Mesenteric fat pad (tissue), 1 donor: ENCODE data around the gene BRD1. TPM values are rescaled to one million over a fixed set of nuclear protein-coding genes. Genes with fewer than 3 reads are reported as not detected.

Experiments used
- DNase-seq: peaks from one replicate; pipeline ENCODE4 v3.0.0-alpha.2; 2020; ENCODE audit warnings: low spot score
- long read RNA-seq: library from polyadenylated mRNA; unstranded; transcript quantifications from one replicate; pipeline ENCODE4 v2.0.0, GENCODE V29; 2020
- total RNA-seq: library from RNA; stranded (reverse); fragmentation: NEBNext Ultra II Directional; extraction: Animal tissue kit (Norgen Biotek cat#: 25700); gene quantifications from one replicate; pipeline ENCODE4 v1.2.1, GENCODE V29; 2021
- donor health status: DM: yes; HTN: yes; CAD: no.

BRD1 gene
- total RNA-seq, result 25.0 TPM
- long read RNA-seq, full-length matches to known transcripts, result 1 of 35 reads
- long read RNA-seq, partial matches to known transcripts, result 19 of 35 reads
- long read RNA-seq, other reads (novel, unspliced or antisense), result 15 of 35 reads

DNA sequence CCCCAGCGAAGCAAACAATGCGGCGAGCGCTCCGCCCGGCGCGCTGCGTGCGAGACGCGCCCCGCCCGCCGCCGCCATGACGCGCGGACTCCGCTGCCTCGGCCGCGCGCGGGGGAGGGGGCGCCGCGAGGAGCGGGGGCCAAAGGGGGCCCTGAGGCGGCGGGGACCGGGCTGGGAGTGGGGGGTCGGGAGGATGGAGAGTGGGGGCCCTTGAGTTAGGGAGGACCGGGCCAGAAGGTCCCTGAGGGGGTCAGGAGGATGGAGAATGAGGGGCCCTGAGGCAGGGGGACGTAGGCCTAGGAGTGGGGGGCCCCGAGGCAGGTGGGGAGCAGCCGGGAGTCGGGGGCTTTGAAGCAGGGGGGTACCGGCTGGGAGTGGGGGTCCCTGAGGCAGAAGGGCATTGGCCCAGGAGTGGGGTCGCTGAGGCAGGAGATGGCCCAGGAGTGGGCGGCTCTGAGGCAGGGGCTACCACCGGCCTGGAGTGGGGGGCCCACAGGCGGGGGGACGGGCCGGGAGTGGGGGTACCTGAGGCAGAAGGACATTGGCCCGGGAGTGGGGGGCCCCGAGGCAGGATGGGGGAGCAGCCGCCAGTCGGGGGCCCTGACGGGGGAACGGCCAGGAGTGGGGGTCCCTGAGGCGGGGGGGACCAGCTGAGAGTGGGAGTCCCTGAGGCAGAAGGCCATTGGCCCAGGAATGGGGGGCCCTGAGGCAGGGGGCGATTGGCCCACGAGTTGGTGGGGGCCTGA lies at the start of gene BRD1:
Gene BRD1, minus strand, starts transcription at position 21 of the 746 bp plus-strand sequence. CDS start 3,556 bp downstream, outside the sequence.
- DNase-seq, result no peak

DNA sequence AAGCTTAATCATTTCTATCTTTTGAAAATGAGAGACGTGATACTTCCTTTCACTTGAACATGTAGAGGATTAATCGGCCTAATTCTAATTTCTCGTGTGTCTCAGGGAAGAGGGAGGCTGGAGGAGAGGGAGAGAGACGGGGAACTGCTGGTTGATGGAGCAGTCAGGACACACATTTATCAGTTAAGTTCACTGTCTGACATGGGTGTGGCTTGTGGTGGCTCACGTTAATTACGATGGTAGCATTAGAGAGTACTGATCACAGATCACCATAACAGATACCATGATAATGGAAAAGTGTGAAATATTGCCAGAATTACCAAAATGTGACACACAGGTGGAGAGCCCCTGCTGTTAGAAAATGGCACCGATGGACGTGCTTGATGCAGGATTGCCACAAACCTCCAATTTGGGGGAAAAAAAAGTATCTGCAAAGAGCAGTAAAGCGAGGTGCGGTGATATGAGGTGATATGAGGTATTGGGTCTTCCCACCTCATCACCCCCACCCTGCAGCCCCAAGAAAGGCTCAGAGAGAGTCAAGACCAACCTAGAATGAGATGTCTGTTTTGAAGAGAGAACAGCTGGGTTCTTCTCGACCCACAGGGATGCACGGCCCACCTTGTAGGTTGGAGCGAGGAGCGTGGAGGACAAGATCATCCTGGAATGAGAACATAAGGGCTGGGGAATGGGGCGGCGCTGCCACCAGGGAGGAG lies 45.7 kb upstream of the BRD1 start:
- peak; percentile 59 for DNase-seq

DNA sequence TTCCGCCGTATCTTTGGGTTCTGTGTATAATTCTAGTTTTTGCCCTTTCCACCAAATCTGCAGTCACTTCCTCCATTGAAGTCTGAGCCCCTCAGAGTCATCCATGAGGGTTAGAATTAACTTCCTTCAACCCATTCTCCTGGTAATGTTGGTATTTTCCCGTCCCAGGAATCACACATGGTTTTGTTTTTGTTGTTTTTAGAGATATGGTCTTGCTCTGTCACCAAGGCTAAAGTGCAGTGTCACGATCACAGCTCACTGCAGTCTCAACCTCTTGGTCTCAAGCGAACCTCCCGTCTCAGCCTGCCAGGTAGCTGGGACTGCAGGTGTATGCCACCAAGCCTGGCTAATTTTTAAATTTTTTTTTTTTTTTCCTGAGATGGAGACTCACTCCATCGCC lies 44.7 kb upstream of the BRD1 start:
- DNase-seq, result peak; percentile 8

DNA sequence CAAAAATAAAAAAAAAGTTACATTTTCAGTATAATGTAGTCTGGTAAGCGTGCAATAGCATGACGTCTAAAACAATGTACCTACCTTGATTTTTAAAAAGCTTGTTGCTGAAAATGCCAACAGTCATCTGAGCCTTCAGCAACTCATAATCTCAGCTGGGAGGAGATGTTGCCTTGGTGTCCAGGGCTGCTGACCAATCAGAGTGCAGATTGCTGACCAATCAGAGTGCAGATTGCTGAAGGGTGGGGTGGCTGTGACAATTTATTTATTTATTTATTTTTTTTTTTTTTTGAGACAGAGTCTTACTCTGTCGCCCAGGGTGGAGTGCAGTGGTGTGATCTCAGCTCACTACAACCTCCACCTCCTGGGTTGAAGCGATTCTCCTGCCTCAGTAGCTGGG lies 43.8 kb upstream of the BRD1 start:
- DNase-seq, result peak; percentile 30

DNA sequence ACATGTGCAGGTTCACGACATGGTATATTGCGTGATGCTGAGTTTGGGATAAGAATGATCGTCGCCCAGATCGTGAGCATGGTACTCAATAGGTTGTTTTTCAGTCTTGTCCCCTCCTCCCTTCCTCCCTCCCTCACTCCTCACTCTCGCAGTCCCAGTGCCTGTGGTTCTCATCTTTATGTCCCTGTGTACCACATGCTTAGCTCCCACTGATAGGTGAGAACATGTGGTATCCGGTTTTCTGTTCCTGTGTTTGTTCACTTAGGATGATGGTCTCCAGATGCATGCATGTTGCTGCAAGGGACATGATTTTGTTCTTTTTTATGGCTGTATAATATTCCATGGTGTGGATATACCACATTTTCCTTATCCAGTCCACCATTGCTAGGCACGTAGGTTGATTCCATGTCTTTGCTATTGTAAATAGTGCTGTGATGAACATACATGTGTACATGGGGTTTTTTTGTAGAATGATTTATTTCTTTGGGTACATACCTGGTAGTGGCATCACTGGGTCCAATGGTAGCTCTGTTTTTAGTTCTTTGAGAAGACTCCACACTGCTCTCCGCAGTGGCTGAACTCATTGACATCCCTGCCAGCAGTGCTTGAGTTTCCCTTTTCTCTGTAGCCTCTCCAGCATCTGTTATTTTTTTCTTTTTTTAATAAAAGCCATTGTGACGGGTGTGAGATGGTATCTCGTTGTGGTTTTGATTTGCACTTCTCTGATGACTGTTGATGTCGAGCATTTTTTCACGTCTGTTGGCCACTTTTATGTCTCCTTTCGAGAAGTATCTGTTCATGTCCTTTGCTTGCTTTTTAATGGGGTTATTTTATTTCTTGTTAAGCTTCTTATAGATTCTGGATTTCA lies 42.4 kb upstream of the BRD1 start:
- DNase-seq, result peak; percentile 5

GRCh38 chr22:49869086-49869830 lies 41.6 kb upstream of the BRD1 start:
- DNase-seq, result peak; percentile 43

DNA sequence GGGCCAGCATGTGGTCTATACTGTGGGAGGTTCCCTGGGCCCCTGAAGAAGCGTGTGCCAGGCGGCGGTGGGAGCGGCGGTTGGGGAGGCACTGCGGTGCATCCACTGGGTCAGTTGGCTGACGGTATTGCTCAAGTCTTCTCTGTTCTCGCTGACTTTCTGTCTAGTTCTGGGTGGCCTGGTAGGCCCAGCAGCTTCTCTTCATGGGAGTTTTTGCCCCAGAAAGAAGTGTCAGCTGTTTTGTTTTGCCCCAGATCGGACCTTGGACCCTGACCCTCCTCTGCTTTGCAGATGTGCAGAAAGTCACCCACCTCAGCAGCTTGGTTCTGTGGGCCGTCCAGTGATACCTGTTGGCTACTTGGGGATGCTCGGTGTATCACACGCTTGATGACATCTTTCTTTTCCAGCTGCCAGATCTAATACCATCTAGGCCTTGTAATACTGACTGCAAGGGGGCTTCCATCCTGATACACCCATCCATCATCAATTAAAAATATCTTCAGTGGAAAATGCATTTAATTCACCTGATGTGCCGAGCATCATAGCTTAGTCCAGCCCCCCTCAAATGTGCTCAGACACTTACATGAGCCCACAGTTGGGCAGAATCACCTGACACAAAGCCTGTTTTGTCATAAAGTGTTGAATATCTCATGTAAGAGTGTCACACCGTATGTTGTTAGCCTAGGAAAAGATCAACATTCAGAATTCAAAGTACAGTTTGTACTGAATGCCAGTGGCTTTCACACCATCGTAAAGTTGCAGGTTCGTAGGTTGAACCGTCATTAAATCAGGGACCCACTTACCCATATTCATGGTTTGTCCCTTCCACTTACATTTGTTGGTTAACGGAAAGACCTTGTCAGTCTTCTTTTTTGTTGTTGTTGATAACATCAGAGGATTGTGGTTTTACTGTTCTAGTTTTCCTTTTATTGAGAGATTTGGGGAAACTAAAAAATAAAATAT lies 39.9 kb upstream of the BRD1 start:
- DNase-seq, result peak; percentile 37

DNA sequence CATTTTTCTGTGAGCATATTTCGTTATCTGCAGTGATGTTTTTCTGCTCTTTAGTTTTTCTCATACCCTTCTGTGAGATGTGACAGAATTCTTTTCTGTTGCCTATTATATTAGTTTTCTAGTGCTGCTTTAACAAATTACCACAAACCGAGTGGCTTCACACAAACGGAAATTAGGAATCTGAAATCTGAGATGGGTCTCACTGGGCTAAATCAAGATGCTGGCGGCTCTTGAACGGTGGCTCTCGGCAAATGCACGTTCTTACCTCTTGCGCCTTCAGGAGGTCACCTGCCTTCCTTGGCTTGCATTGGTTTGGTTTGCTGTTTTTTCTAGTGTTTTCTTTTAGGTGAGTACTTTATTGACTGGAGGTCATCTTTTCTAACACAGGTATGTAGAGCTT lies 39.0 kb upstream of the BRD1 start:
- DNase-seq, result peak; percentile 8

DNA sequence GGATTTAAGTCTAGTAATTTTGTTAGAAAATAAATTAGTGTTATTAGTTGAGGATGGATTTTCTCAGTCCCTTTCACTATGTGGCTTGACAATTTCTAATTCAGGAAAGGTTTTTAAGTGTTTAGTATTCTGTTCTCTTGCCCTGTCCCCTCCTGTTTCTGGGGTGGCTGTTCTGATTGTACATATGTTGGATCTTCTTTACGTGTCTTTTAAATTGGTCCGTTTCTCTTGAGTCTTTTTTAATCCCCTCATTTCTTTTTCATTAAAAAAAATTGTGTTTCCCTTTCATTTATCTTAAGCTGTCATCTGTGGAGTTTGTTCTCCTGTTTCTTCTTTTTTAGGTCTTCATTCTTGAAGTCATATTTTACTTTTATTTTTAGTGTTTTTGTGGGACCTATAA lies 38.5 kb upstream of the BRD1 start:
- no peak for DNase-seq

DNA sequence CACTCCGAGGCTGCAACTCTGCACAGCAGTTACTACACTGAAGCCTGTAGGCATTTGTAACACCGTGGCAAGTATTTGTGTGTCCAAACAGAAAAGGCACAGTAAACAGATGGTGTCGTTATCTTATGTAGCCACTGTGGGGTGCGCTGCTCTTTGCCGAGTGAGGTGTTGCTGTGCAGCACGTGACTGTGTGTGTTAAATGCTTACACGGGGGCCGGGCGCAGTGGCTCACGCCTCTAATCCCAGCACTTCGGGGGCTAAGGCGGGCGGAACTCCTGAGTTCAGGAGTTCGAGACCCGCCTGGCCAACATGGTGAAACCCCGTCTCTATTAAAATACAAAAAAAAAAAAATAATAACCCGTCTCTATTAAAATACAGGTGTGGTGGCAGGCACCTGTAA lies 37.5 kb upstream of the BRD1 start:
- peak; percentile 75 for DNase-seq

DNA sequence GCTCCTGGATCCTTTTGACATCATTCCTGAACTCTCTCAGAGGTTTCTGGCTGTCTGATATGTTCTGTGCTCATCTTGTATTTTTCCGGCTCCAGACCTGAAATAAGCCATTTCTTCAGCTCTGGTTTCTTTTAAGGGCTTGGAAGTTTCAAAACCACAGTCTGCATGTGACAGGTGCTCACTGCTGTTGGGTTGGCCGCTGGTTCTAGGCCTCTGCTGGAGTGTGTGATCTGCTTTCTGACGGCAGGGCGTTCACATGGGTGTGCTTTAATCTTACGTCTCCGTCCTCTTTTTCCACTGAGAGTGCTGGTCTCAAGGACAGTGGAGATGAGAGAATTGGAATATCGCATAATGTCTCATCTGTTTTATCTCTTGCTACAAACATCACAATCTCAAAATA lies 36.3 kb upstream of the BRD1 start:
- DNase-seq, result peak; percentile 4

- DNase-seq, result no peak
Measured at GRCh38 chr22:49862496-49862776, 34.8 kb upstream of the BRD1 start.

GRCh38 chr22:49861642-49862495 lies 34.2 kb upstream of the BRD1 start:
- no peak for DNase-seq

- DNase-seq, result no peak
Measured at GRCh38 chr22:49858827-49859226, 31.2 kb upstream of the BRD1 start.

DNA sequence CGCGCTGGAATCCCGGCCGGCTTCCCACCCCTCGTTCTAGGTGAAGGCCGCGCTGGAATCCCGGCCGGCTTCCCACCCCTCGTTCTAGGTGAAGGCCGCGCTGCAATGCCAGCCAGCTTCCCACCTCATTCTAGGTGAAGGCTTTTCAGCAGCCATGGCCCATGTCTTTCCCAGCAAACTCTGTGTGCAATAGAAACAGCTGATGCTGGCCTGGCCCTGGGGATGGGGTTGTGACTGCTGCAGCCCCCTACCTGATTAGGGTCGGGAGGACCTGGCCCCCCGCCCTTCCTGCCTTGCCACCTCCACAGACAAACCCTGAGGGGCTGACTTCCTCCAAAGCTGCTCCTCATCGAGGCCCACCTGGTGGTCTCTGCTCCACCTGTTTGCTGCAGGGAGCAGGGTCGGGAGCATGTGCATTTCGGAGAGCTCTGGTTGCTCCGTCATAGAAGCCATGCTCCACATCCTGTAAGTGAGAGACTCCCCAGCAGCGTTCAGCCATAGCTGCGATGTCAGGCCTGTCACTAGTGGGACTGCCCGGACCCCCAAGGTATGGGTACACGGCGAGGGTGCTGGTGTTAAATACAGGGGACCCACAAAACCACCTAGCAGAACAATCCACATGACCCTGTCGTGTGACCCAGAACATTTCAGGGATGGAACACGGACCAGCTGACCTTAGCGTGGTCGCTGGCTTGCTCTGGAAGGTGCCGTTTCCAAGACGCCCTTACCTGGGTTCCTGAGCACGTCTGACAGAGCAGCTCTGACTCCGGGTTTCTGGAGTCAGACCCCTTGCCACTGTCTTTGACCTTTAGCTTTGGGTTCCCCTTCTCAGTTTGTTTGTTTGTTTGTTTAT lies 29.3 kb upstream of the BRD1 start:
- no peak for DNase-seq

GRCh38 chr22:49856343-49856742 lies 28.7 kb upstream of the BRD1 start:
- no peak for DNase-seq

DNA sequence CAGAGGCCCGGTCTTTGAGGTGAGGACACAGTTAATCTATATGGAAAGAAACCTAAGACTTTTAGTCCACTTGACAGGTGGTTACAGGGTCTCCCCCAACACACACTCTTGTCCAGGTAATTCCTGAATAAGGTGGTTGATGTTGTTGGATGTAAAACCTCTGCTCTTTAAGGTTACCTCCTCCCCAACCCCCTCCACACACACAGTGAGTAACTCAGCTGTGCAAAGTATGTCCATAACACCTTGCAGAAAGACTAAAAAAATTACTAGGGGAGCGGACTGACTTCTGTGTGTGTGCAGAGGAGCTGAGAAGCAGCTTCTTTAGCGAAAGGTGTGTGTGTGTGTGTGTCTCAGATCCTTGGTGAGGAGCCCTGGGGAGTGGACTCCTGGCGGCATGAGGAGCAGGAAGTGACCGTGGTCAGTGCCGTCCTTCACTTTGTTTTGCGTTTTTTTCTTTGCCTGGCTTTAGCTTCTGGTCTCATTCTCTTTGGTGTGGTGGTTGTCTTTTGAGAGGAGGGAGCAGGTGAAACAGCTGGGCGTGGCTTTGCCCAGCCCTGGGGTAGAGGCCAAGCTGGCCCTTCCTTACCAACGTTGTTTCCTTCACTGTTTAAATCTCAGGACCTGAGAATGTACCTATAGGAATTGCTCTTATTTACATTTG lies 27.7 kb upstream of the BRD1 start:
- no peak for DNase-seq
